ENCODE results near the gene NPIPA1. TPM values are rescaled to one million over a fixed set of nuclear protein-coding genes. Genes with fewer than 3 reads are reported as not detected.
"Not testable (repeated sequence)": the region's sequence is repeated elsewhere in the genome, so short reads cannot be mapped to it uniquely, and the experiment has no call there.

Gene NPIPA1
- total RNA-seq, 1 experiment from 2014 or later: 54.5 TPM

GRCh38 chr16:14930246-14930645 is 7.0 kb upstream of the NPIPA1 start:
- not testable (repeated sequence) for DNase-seq (ENCODE audit: low read depth)

GRCh38 chr16:14930971-14931370 is 6.3 kb upstream of the NPIPA1 start:
- not testable (repeated sequence) for DNase-seq (ENCODE audit: low read depth)

GRCh38 chr16:14932581-14933375 is 4.5 kb upstream of the NPIPA1 start:
- not testable (repeated sequence) for DNase-seq (ENCODE audit: low read depth)

- not testable (repeated sequence) for DNase-seq (ENCODE audit: low read depth)
These were observed 751 bp downstream of the NPIPA1 start for GRCh38 chr16:14937994-14938393.

GRCh38 chr16:14942686-14943085 is 5.4 kb downstream of the NPIPA1 start:
- DNase-seq (ENCODE audit: low read depth): not testable (repeated sequence)

GRCh38 chr16:14955546-14956231 is 18.4 kb downstream of the NPIPA1 start:
- no peak for DNase-seq (ENCODE audit: low read depth)

- DNase-seq (ENCODE audit: low read depth): no peak
These were observed 20.5 kb downstream of the NPIPA1 start for GRCh38 chr16:14957576-14958322.

- DNase-seq (ENCODE audit: low read depth): no peak
These were observed 21.0 kb downstream of the NPIPA1 start for GRCh38 chr16:14958323-14958600.

GRCh38 chr16:14958970-14959369 is 21.7 kb downstream of the NPIPA1 start:
- no peak for DNase-seq (ENCODE audit: low read depth)

- DNase-seq (ENCODE audit: low read depth): no peak
These were observed 24.4 kb downstream of the NPIPA1 start for GRCh38 chr16:14961405-14962186.

GRCh38 chr16:14963281-14964173 is 26.3 kb downstream of the NPIPA1 start:
- DNase-seq (ENCODE audit: low read depth): no peak

- DNase-seq (ENCODE audit: low read depth): no peak
These were observed 28.1 kb downstream of the NPIPA1 start for GRCh38 chr16:14965328-14965727.

- DNase-seq (ENCODE audit: low read depth): not testable (repeated sequence)
These were observed 32.6 kb downstream of the NPIPA1 start for GRCh38 chr16:14969795-14970194.

- not testable (repeated sequence) for DNase-seq (ENCODE audit: low read depth)
These were observed 34.5 kb downstream of the NPIPA1 start for GRCh38 chr16:14971621-14972228.

GRCh38 chr16:14973785-14974322 is 36.6 kb downstream of the NPIPA1 start:
- DNase-seq (ENCODE audit: low read depth): not testable (repeated sequence)

GRCh38 chr16:14974331-14974655 is 37.0 kb downstream of the NPIPA1 start:
- DNase-seq (ENCODE audit: low read depth): peak; percentile 29

GRCh38 chr16:14974656-14975417 is 37.6 kb downstream of the NPIPA1 start, which contains the start of gene PDXDC1:
Gene PDXDC1 (plus strand): TSS chr16:14975026. CDS start chr16:14975200, 174 bp downstream.
- peak; percentile 77 for DNase-seq (ENCODE audit: low read depth)

- DNase-seq (ENCODE audit: low read depth): peak; percentile 15
These were observed 38.4 kb downstream of the NPIPA1 start for GRCh38 chr16:14975418-14976194.
